Nephron (organoid): ENCODE measurements around the gene ACTR8.

Experiments used
- H3K27ac Mint-ChIP-seq, 3 experiments: 2 replicates each; pipeline ENCODE4 v1.8.0; 2020; ENCODE audit warnings: mixed read lengths in 3 of 3, mild to moderate bottlenecking in 2 of 3, moderate library complexity in 1 of 3
- H3K27me3 Mint-ChIP-seq: 2 replicates; pipeline ENCODE4 v1.8.0; 2021; ENCODE audit warnings: low read depth, mild to moderate bottlenecking, moderate library complexity, mixed read lengths
- H3K36me3 Mint-ChIP-seq: 2 replicates; pipeline ENCODE4 v1.8.0; 2020; ENCODE audit warnings: low read depth, mixed read lengths
- H3K4me1 Mint-ChIP-seq: 2 replicates; pipeline ENCODE4 v1.8.0; 2020; ENCODE audit warnings: mixed read lengths
- H3K4me3 Mint-ChIP-seq, 3 experiments: 2 replicates each; pipeline ENCODE4 v1.8.0; 2020; ENCODE audit warnings: mild to moderate bottlenecking in 3 of 3, mixed read lengths in 3 of 3, moderate library complexity in 2 of 3
- H3K9me3 Mint-ChIP-seq: 2 replicates; pipeline ENCODE4 v1.8.0; 2020; ENCODE audit warnings: mixed read lengths
- CTCF ChIP-seq, 3 experiments: fragments of 200-600 bp; sonication (generic); IDR thresholded peaks; one replicate each; pipeline ENCODE4 v1.5.0; 2021; ENCODE audit warnings: antibody characterized with exemption in 3 of 3; ENCODE audit not compliant: unreplicated experiment in 3 of 3

Gene ACTR8

GRCh38 chr3:53846134-53846850 is 35.7 kb downstream of the ACTR8 start, which contains the start of the genes CHDH and IL17RB:
Gene CHDH, minus strand, starts transcription at chr3:53846419. Its CDS starts 22,411 bp downstream, at chr3:53824008.
Gene IL17RB, plus strand, starts transcription at chr3:53846568. Its CDS starts 21 bp downstream, at chr3:53846589.
- no peak for TF ChIP-seq CTCF (IDR thresholded peaks at IDR 0.05; ENCODE audit: unreplicated experiment in 3 of 3)
- peaks cover 8% of the 10 kb centered on the region for H3K4me1 Mint-ChIP-seq
- peaks cover 52% of the 10 kb centered on the region for H3K27me3 Mint-ChIP-seq
- no peaks in the 10 kb centered on the region for H3K9me3 Mint-ChIP-seq
- no peaks in the 10 kb centered on the region for H3K36me3 Mint-ChIP-seq
- peak within 1 kb of the TSS; percentile 79 to 85 (median 83) for H3K4me3 Mint-ChIP-seq
- peak within 1 kb of the TSS in 2 of 3 experiments; percentile 42 to 64 for H3K27ac Mint-ChIP-seq

GRCh38 chr3:53845881-53846133 is 36.1 kb downstream of the ACTR8 start:
- Mint-ChIP-seq H3K36me3 (no peaks in the 10 kb centered on the region), H3K9me3 (no peaks in the 10 kb centered on the region), H3K4me1 (peaks cover 8% of the 10 kb centered on the region), H3K27me3 (peaks cover 52% of the 10 kb centered on the region), H3K27ac (peak overlapping the region in 2 of 3 experiments; percentile 42 to 64), H3K4me3 (peak overlapping the region; percentile 79 to 85 (median 83))
- no peak for TF ChIP-seq CTCF (IDR thresholded peaks at IDR 0.05; ENCODE audit: unreplicated experiment in 3 of 3)

GRCh38 chr3:53845103-53845880 is 36.7 kb downstream of the ACTR8 start:
- H3K4me1 Mint-ChIP-seq, result peaks cover 8% of the 10 kb centered on the region
- H3K27ac Mint-ChIP-seq, result peak overlapping the region in 2 of 3 experiments; percentile 42 to 64
- no peaks in the 10 kb centered on the region for H3K36me3 Mint-ChIP-seq
- no peaks in the 10 kb centered on the region for H3K9me3 Mint-ChIP-seq
- TF ChIP-seq CTCF (IDR thresholded peaks at IDR 0.05; ENCODE audit: unreplicated experiment in 3 of 3), result peak in 2 of 3 experiments; percentile 21 to 47
- peak overlapping the region; percentile 79 to 85 (median 83) for H3K4me3 Mint-ChIP-seq
- peaks cover 52% of the 10 kb centered on the region for H3K27me3 Mint-ChIP-seq

GRCh38 chr3:53844262-53845102 is 37.5 kb downstream of the ACTR8 start:
- TF ChIP-seq CTCF (IDR thresholded peaks at IDR 0.05; ENCODE audit: unreplicated experiment in 3 of 3), result no peak
- Mint-ChIP-seq H3K36me3 (no peaks in the 10 kb centered on the region), H3K27me3 (peaks cover 47% of the 10 kb centered on the region), H3K27ac (peak overlapping the region; percentile 41 to 56 (median 47)), H3K9me3 (no peaks in the 10 kb centered on the region), H3K4me3 (peak overlapping the region; percentile 79 to 85 (median 83)), H3K4me1 (peaks cover 8% of the 10 kb centered on the region)

- Mint-ChIP-seq H3K36me3 (no peaks in the 10 kb centered on the region), H3K27ac (peak overlapping the region in 2 of 3 experiments; percentile 65 to 67), H3K4me1 (peaks cover 8% of the 10 kb centered on the region), H3K9me3 (no peaks in the 10 kb centered on the region), H3K27me3 (peaks cover 42% of the 10 kb centered on the region), H3K4me3 (peak overlapping the region; percentile 24 to 38 (median 26))
- no peak for TF ChIP-seq CTCF (IDR thresholded peaks at IDR 0.05; ENCODE audit: unreplicated experiment in 3 of 3)
These were observed 38.5 kb downstream of the ACTR8 start for GRCh38 chr3:53843195-53844177.
